Mucosa of descending colon (tissue), 3 donors: ENCODE results near the gene HAND1. TPM values are rescaled to one million over a fixed set of nuclear protein-coding genes. Genes with fewer than 3 reads are reported as not detected.

Experiments
- ATAC-seq: fragments of 200-7000 bp; cut with Tn5 transposase; one replicate; pipeline ENCODE4 v1.9.1; 2020; ENCODE audit warnings: mild to moderate bottlenecking, moderate library complexity
- DNase-seq, 3 donors: peaks; one replicate each; pipeline ENCODE4 v3.0.0-alpha.2; 2020
- H3K36me3 ChIP-seq: fragments of 200-600 bp; one replicate; pipeline ENCODE4 v1.8.0; 2021; ENCODE audit warnings: low read depth, mild to moderate bottlenecking
- H3K4me1 ChIP-seq: fragments of 200-600 bp; one replicate; pipeline ENCODE4 v1.8.0; 2021; ENCODE audit warnings: low read depth, mild to moderate bottlenecking
- H3K4me3 ChIP-seq: fragments of 200-600 bp; one replicate; pipeline ENCODE4 v1.8.0; 2021; ENCODE audit warnings: mild to moderate bottlenecking
- H3K9me3 ChIP-seq: fragments of 200-600 bp; one replicate; pipeline ENCODE4 v1.8.0; 2021; ENCODE audit warnings: mild to moderate bottlenecking
- intact Hi-C, 2 donors: fragments of 100-400 bp; cut with DNase I in 1 of 2; cut with micrococcal nuclease in 1 of 2; formaldehyde crosslinking; loops; one replicate each; pipeline versions ENCODE4 v1.11.0 to v1.11.1; 2022; cut with DNase I, micrococcal nuclease
- total RNA-seq, 3 donors: library from RNA; stranded (reverse); fragmentation: NEBNext Ultra II Directional in 2 of 3; extraction: Animal tissue kit (Norgen Biotek cat#: 25700) in 2 of 3; gene quantifications; one replicate each; pipeline versions ENCODE4 v1.2.1 to v1.2.4, GENCODE V29; 2021 to 2023
- TF ChIP-seq, protein P1 (sequence below): fragments of 200-600 bp; IDR thresholded peaks from one replicate; pipeline ENCODE4 v1.8.0; 2022; ENCODE audit warnings: antibody characterized with exemption, mild to moderate bottlenecking
- donor health status: DM: no; HTN: no; CAD: no; lungs with moderate emphysema.
- donor health status: DM: no; HTN: no; CAD: no.
- donor health status: DM: no; HTN: yes; CAD: no.

HAND1 gene
- total RNA-seq, 3 donors from 2014 or later: 0.61 to 47.3 (median 1.8) TPM

DNA sequence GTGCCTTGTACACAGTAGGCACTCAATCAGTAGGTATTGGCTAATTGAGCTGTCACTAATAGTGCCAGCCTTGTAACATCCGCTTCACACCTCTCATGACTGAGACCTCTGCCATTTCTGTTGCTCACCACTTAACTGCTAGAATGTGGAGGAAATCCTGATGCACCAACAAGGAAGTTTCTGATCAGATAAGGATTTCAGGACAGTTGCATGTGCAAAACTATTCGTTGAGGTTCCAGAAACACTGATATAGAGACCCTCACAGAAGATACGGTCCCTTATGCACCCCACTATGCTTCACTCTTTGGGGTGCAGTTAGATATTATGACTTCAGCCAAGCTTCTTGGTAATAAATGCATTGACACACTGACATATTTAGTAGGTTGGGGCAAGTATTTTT lies 21.5 kb downstream of the HAND1 start:
- no peak for DNase-seq
- ATAC-seq: no peak
- TF ChIP-seq, protein P1, sequence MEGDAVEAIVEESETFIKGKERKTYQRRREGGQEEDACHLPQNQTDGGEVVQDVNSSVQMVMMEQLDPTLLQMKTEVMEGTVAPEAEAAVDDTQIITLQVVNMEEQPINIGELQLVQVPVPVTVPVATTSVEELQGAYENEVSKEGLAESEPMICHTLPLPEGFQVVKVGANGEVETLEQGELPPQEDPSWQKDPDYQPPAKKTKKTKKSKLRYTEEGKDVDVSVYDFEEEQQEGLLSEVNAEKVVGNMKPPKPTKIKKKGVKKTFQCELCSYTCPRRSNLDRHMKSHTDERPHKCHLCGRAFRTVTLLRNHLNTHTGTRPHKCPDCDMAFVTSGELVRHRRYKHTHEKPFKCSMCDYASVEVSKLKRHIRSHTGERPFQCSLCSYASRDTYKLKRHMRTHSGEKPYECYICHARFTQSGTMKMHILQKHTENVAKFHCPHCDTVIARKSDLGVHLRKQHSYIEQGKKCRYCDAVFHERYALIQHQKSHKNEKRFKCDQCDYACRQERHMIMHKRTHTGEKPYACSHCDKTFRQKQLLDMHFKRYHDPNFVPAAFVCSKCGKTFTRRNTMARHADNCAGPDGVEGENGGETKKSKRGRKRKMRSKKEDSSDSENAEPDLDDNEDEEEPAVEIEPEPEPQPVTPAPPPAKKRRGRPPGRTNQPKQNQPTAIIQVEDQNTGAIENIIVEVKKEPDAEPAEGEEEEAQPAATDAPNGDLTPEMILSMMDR: no peak
- Histone ChIP-seq H3K36me3 (no peaks in the 10 kb centered on the region), H3K9me3 (no peaks in the 10 kb centered on the region), H3K4me3 (no peak overlapping the region), H3K4me1 (no peaks in the 10 kb centered on the region)
- intact Hi-C loops: no loop called here

DNA sequence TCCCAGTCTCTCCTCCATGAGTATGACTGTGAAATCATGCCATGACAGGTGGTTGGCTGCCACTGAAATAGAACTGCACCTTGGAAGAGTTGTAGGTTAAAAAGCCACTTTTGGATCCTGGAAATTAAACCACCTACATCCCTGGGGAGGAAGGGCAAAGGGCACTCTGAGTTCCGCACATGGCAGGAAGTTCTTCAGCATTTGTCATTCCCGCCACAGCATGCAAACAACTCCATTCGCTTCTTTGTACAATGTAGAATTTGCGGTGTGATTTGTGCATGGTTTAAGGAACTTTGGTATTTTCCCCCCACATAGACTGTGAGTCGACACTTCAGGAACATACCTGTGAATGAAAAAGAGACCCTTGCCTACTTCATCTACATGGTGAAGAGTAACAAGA lies 22.4 kb downstream of the HAND1 start:
- intact Hi-C loops: no loop called here
- DNase-seq (no peak), ATAC-seq (no peak)
- Histone ChIP-seq H3K4me1 (no peaks in the 10 kb centered on the region), H3K9me3 (no peaks in the 10 kb centered on the region), H3K4me3 (no peak overlapping the region), H3K36me3 (no peaks in the 10 kb centered on the region)
- TF ChIP-seq, protein P1: no peak

DNA sequence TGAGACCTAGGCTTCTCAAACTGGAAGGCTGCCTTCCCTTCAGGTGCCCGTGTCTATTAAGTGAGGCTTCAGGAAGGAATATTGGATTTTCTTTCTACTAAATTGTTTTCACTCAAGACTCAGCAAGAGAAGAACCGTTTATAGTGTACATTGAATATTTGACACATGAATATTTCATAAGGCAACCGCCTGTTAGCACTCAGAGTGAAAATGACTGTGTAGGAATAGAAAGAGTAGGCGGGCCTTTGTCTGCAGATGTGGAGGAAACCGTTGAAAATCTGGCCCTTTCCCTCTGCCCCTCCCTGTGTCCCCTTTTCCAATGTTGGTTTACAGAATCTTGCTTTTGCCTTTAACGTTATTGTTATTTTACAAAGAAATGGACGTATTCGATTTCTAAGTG lies 26.1 kb downstream of the HAND1 start:
- Histone ChIP-seq H3K4me1 (no peaks in the 10 kb centered on the region), H3K36me3 (no peaks in the 10 kb centered on the region), H3K9me3 (no peaks in the 10 kb centered on the region), H3K4me3 (no peak overlapping the region)
- TF ChIP-seq, protein P1: no peak
- DNase-seq: no peak
- intact Hi-C loops: no loop called here
- ATAC-seq: no peak

DNA sequence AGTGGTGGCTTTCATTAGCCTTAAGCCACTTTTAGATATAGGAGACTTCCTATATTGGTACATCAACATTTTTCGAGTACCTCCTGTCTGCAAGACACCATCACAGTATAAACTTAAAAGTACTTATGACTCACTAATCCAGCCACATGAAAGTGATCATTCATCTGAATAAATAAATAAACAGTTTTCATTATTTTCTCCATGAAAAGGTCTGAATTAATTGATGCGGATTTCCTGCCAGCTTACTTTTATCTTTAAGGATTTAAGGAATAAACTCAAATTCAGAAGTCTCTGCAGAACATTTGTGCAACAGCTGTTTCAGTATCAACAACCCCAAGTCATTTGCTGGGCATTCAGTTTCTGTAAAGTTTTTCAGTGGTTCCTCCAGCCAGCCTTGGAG lies 28.2 kb downstream of the HAND1 start:
- H3K4me1 ChIP-seq: no peaks in the 10 kb centered on the region
- H3K9me3 ChIP-seq: no peaks in the 10 kb centered on the region
- H3K36me3 ChIP-seq: no peaks in the 10 kb centered on the region
- intact Hi-C loops: no loop called here
- ATAC-seq: no peak
- TF ChIP-seq, protein P1: no peak
- DNase-seq: no peak
- no peak overlapping the region for H3K4me3 ChIP-seq

DNA sequence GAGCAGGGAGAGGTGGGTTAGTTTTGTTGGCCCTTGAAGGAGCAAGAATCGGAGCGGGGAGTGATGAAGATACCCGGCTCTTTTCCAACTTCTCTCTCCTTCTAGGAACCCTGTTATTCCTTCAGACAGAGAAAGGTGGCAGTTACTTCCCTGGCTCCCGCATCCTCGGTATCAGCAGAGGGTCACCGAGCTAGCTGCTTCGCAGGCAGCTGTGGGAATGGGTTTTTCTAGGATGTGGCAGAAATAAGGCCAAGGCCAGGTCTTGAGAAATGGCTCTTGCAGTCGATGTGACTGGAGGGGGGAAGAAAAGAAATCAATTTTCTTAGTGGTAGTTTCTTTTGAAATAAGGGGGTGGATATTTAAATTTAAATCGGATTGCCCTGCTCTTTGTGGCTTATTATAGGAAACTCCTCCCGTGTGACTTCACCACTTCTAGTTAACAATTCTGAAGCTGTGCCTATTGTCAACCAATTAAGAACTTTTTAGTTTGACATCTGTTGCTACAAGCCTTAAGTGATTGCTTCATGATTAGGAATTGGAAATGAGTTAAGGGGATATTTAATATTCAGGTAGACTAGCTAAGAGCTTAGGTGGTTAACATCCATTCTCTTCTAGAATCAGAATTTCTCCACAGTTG lies 30.8 kb downstream of the HAND1 start:
- H3K36me3 ChIP-seq: no peaks in the 10 kb centered on the region
- H3K4me3 ChIP-seq: no peak overlapping the region
- H3K9me3 ChIP-seq: no peaks in the 10 kb centered on the region
- TF ChIP-seq, protein P1: no peak
- ATAC-seq (no peak), DNase-seq (no peak)
- H3K4me1 ChIP-seq: no peaks in the 10 kb centered on the region
- intact Hi-C loops: no loop called here
